Lung (tissue), 12 donors: ENCODE data around the gene RNF220. TPM values are rescaled to one million over a fixed set of nuclear protein-coding genes. Genes with fewer than 3 reads are reported as not detected.
A peak's percentile ranks its signal among the peaks of the same experiment; 100 is the strongest.
"Not testable (repeated sequence)": the region's sequence is repeated elsewhere in the genome, so short reads cannot be mapped to it uniquely, and the experiment has no call there.

Source experiments
- ATAC-seq: fragments of 200-7000 bp; cut with Tn5 transposase; one replicate; pipeline ENCODE4 v1.9.1; 2020; ENCODE audit warnings: moderate number of reproducible peaks; ENCODE audit not compliant: insufficient read depth, low FRiP score
- DNase-seq, 3 donors: peaks; one replicate each; pipeline ENCODE4 v3.0.0-alpha.2; 2013 to 2017
- H3K27ac ChIP-seq, 2 donors: one replicate each; pipeline ENCODE4 v1.5.1; 2013; ENCODE audit warnings: mild to moderate bottlenecking in 2 of 2, moderate library complexity in 2 of 2, control low read depth in 1 of 2, inconsistent platforms in 1 of 2, low read depth in 1 of 2, low read length in 1 of 2
- H3K27me3 ChIP-seq, 3 donors: one replicate each; pipeline ENCODE4 v1.5.1; 2013; ENCODE audit warnings: low read length in 2 of 3; ENCODE audit not compliant: control insufficient read depth in 3 of 3, insufficient read depth in 3 of 3
- H3K36me3 ChIP-seq, 4 donors: one replicate each; pipeline ENCODE4 v1.5.1; 2013; ENCODE audit warnings: low read length in 4 of 4, mild to moderate bottlenecking in 1 of 4, moderate library complexity in 1 of 4; ENCODE audit not compliant: control insufficient read depth in 4 of 4, insufficient read depth in 4 of 4
- H3K4me1 ChIP-seq, 5 donors: one replicate each; pipeline ENCODE4 v1.5.1; 2013; ENCODE audit warnings: low read length in 5 of 5, mild to moderate bottlenecking in 2 of 5, moderate library complexity in 1 of 5; ENCODE audit not compliant: control insufficient read depth in 5 of 5, insufficient read depth in 5 of 5
- H3K4me3 ChIP-seq: one replicate; pipeline ENCODE4 v1.5.1; 2013; ENCODE audit warnings: mild to moderate bottlenecking, control low read depth, moderate library complexity
- H3K9ac ChIP-seq, 2 donors: one replicate each; pipeline ENCODE4 v1.5.1; 2013; ENCODE audit warnings: low read length in 2 of 2, control low read depth in 1 of 2; ENCODE audit not compliant: insufficient read depth in 1 of 2
- H3K9me3 ChIP-seq, 4 donors: one replicate each; pipeline ENCODE4 v1.5.1; 2013; ENCODE audit warnings: low read length in 3 of 4, mild to moderate bottlenecking in 1 of 4, moderate library complexity in 1 of 4; ENCODE audit not compliant: control insufficient read depth in 4 of 4, insufficient read depth in 3 of 4
- CTCF ChIP-seq: IDR thresholded peaks from 2 replicates; pipeline ENCODE4 v1.5.1; 2012; ENCODE audit warnings: mild to moderate bottlenecking; ENCODE audit errors: control extremely low read depth, extremely low read depth
- WGBS, 2 donors: extraction: QIAGEN DNeasy Blood & Tissue Kit; methylation state at CpG; one replicate each; pipeline ENCODE4 v1.1.7; 2013; 5-methylcytosine and 5-hydroxymethylcytosine counted together
- polyA plus RNA-seq, 2 donors: library from polyadenylated mRNA; stranded (reverse); fragments of 200-250 nt; gene quantifications; one replicate each; pipeline ENCODE4 v1.2.1, GENCODE V29; 2013
- total RNA-seq, 2 donors: library from RNA; depleted of rRNA in 1 of 2; stranded (reverse); fragments of >200 nt in 1 of 2; gene quantifications; one replicate each; pipeline ENCODE4 v1.2.1, GENCODE V29; 2014 to 2021
- donor health status: control.
- donor health status: control.
- donor health status: Bipolar disorder and iron deficiency.
- donor health status: healthy.
- donor health status: DM: yes; HTN: yes; CAD: no.

RNF220 gene
- total and polyA plus RNA-seq, 4 donors = 44.9 to 75.8 (median 69.5) TPM

GRCh38 chr1:44664730-44665370 is 259.8 kb downstream of the RNF220 start:
- no peak overlapping the region for H3K4me3 ChIP-seq
- WGBS, 2 donors = 45 to 65% methylated on average over 12 of the region's 12 CpGs
- H3K9ac ChIP-seq = no peak overlapping the region
- no peak for TF ChIP-seq CTCF
- no peak overlapping the region for H3K27ac ChIP-seq
- no peaks in the 10 kb centered on the region for H3K36me3 ChIP-seq
- no peak for DNase-seq
- H3K4me1 ChIP-seq = peaks cover 0 to 6% (median 4%) of the 10 kb centered on the region in 5 donors
- no peaks in the 10 kb centered on the region for H3K9me3 ChIP-seq
- H3K27me3 ChIP-seq = no peaks in the 10 kb centered on the region
- ATAC-seq = no peak

GRCh38 chr1:44666719-44667118 is 261.7 kb downstream of the RNF220 start:
- H3K27ac ChIP-seq, H3K9ac ChIP-seq, H3K9me3 ChIP-seq, H3K4me1 ChIP-seq, H3K4me3 ChIP-seq, ATAC-seq, H3K27me3 ChIP-seq, DNase-seq, H3K36me3 ChIP-seq: not testable (repeated sequence)
- 100% methylated on average over 1 of the region's 1 CpG for WGBS, 2 donors

- ATAC-seq (no peak), DNase-seq (no peak)
- WGBS, 2 donors = 90 to 93% methylated on average over 10 of the region's 10 CpGs
- Histone ChIP-seq H3K4me1 (peaks cover 5 to 21% (median 10%) of the 10 kb centered on the region in 5 donors), H3K9me3 (no peaks in the 10 kb centered on the region), H3K27me3 (no peaks in the 10 kb centered on the region), H3K4me3 (no peak overlapping the region), H3K36me3 (no peaks in the 10 kb centered on the region), H3K9ac (no peak overlapping the region), H3K27ac (peak overlapping the region in 1 of 2 donors; percentile 62)
- TF ChIP-seq CTCF = no peak
These were observed 265.9 kb downstream of the RNF220 start for GRCh38 chr1:44670751-44671640.

GRCh38 chr1:44672254-44672955 is 267.4 kb downstream of the RNF220 start:
- no peak overlapping the region for H3K4me3 ChIP-seq

More at GRCh38 chr1:44672254-44672955, 267.4 kb downstream of the RNF220 start:
- no peaks in the 10 kb centered on the region for H3K9me3 ChIP-seq
- H3K36me3 ChIP-seq = no peaks in the 10 kb centered on the region
- peak overlapping the region in 1 of 2 donors; percentile 92 for H3K27ac ChIP-seq
- no peak overlapping the region for H3K9ac ChIP-seq
- peaks cover 5 to 21% (median 10%) of the 10 kb centered on the region in 5 donors for H3K4me1 ChIP-seq
- WGBS, 2 donors = 29 to 51% methylated on average over 13 of the region's 13 CpGs
- ATAC-seq = no peak
- DNase-seq = peak; percentile 29 to 55 (median 38)
- TF ChIP-seq CTCF = no peak
- H3K27me3 ChIP-seq = no peaks in the 10 kb centered on the region
